ENCODE results near the gene CDR2.

GRCh38 chr16:22321340-22322001 lies 52.9 kb downstream of the CDR2 start:
- TF ChIP-seq TAF1 (IDR thresholded peaks at IDR 0.05; ENCODE audit: low read depth, low read length) (no peak), POLR2AphosphoS5 (IDR thresholded peaks at IDR 0.05; ENCODE audit: low read depth, low read length) (no peak), POLR2A (IDR thresholded peaks at IDR 0.05; ENCODE audit: low read depth, low read length) (no peak), PAX5 (IDR thresholded peaks at IDR 0.05; ENCODE audit: insufficient read depth, low read length, severe bottlenecking) (no peak)
